RWPE1 (cell line): ENCODE results near the gene DLGAP5.

Source experiments
- CTCF ChIA-PET: fragments of 350-600 bp; sonication (Branson Sonifier 250); formaldehyde crosslinking; extraction: SDS; loops from one replicate; lab custom pipeline; 2021; lab: Yijun Ruan, JAX
- POLR2A ChIA-PET: fragments of 400-600 bp; formaldehyde crosslinking; extraction: SDS; loops from one replicate; lab custom pipeline; 2020; ENCODE audit warnings: antibody characterized with exemption; ENCODE audit not compliant: low non-redundant PET; lab: Yijun Ruan, JAX
- DNase-seq: peaks from one replicate; pipeline ENCODE4 v3.0.0; 2012; ENCODE audit warnings: low spot score
- H3K27ac ChIP-seq: fragments of 450-650 bp; 2 replicates; pipeline ENCODE4 v1.5.1; 2017
- TF ChIP-seq, protein P1 (sequence below): fragments of 450-650 bp; conservative IDR thresholded peaks from 2 replicates; pipeline ENCODE4 v1.5.1; 2017; ENCODE audit warnings: low read depth, mild to moderate bottlenecking

Gene DLGAP5

DNA sequence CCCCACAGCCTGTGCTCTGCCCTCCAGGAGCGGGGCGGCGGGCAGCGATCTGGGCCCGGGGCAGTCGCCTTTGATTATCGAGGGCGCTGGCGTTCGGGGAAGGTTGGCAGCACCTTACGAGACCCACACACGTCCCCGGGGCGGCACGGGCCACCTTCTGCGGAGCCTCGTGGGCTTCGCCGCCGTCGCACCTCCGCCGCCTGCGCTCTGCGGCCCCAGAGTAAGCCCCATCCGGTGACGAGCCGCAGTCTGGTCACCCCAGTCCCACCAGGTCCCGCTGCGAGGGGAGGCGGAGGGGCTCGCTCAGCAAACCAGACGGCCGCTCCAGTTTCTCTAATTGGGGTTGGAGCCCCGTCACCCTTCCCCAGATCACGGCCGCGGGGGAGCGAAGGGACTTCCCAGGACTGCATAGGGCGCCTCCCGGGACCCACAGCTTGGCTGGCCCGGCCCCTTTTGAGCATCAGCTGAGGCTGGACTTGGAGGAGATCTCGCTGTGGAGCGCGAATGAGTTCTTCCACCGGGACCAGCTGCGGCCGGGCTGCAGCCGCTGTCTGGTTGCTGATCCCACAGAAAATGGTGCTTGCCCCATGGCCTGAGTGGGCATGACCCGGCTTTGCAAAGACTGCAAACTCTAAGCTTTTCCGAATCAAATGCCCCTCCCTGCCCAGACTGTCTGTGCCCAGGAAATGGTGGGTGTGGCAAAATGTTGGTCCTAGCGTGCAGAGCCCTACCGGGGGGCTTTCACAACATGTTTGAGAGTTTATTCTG lies 61.8 kb downstream of the DLGAP5 start:
- DNase-seq: peak; percentile 59
- ChIA-PET CTCF (interaction anchor here (0.7 to 1.5 kb wide), 4 partner anchors 31 to 955 kb away, joined by 3 to 4 read pairs (median 4); no protein-coding TSS in a partner anchor), POLR2A (interaction anchor here (2.3 to 2.4 kb wide), 2 partner anchors 22 to 26 kb away, joined by 7 to 16 read pairs; no protein-coding TSS in a partner anchor)
- TF ChIP-seq, protein P1, sequence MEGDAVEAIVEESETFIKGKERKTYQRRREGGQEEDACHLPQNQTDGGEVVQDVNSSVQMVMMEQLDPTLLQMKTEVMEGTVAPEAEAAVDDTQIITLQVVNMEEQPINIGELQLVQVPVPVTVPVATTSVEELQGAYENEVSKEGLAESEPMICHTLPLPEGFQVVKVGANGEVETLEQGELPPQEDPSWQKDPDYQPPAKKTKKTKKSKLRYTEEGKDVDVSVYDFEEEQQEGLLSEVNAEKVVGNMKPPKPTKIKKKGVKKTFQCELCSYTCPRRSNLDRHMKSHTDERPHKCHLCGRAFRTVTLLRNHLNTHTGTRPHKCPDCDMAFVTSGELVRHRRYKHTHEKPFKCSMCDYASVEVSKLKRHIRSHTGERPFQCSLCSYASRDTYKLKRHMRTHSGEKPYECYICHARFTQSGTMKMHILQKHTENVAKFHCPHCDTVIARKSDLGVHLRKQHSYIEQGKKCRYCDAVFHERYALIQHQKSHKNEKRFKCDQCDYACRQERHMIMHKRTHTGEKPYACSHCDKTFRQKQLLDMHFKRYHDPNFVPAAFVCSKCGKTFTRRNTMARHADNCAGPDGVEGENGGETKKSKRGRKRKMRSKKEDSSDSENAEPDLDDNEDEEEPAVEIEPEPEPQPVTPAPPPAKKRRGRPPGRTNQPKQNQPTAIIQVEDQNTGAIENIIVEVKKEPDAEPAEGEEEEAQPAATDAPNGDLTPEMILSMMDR: no peak
- H3K27ac ChIP-seq: peak overlapping the region; percentile 88

- ChIA-PET CTCF (interaction anchor here (1.5 kb wide), 1 partner anchor 37 kb away, joined by 4 read pairs; no protein-coding TSS in a partner anchor), POLR2A (interaction anchor here (2.3 to 2.4 kb wide), 2 partner anchors 21 to 26 kb away, joined by 7 to 16 read pairs; no protein-coding TSS in a partner anchor)
- TF ChIP-seq, protein P1: no peak
- DNase-seq: peak; percentile 85
- peak within 1 kb of the TSS; percentile 88 for H3K27ac ChIP-seq
These were observed 62.3 kb downstream of the DLGAP5 start, which contains the start of gene LGALS3 for GRCh38 chr14:55129086-55129427. TSS of gene LGALS3 (plus strand) at chr14:55129252. CDS start at chr14:55137374, 8,122 bp downstream.

GRCh38 chr14:55128386-55129085 lies 62.8 kb downstream of the DLGAP5 start:
- no peak for DNase-seq
- H3K27ac ChIP-seq: peak overlapping the region; percentile 88
- ChIA-PET POLR2A (interaction anchor here (2.3 to 2.4 kb wide), 2 partner anchors 20 to 25 kb away, joined by 7 to 16 read pairs; no protein-coding TSS in a partner anchor), CTCF (interaction anchor here (1.5 kb wide), 1 partner anchor 37 kb away, joined by 4 read pairs; no protein-coding TSS in a partner anchor)
- TF ChIP-seq, protein P1: no peak

GRCh38 chr14:55127460-55127951 lies 63.9 kb downstream of the DLGAP5 start:
- no peak overlapping the region for H3K27ac ChIP-seq
- DNase-seq: peak; percentile 83
- POLR2A ChIA-PET: no interaction called here
- CTCF ChIA-PET: no interaction called here
- TF ChIP-seq, protein P1: no peak

GRCh38 chr14:55126932-55127459 lies 64.4 kb downstream of the DLGAP5 start:
- ChIA-PET CTCF (no interaction called here), POLR2A (no interaction called here)
- no peak overlapping the region for H3K27ac ChIP-seq
- no peak for DNase-seq
- TF ChIP-seq, protein P1: no peak

GRCh38 chr14:55126034-55126433 lies 65.4 kb downstream of the DLGAP5 start:
- CTCF ChIA-PET: no interaction called here
- TF ChIP-seq, protein P1: no peak
- no peak for DNase-seq
- H3K27ac ChIP-seq: no peak overlapping the region
- POLR2A ChIA-PET: no interaction called here
